Sigmoid colon (tissue), 7 donors: ENCODE measurements around the gene PET100. TPM values are rescaled to one million over a fixed set of nuclear protein-coding genes. Genes with fewer than 3 reads are reported as not detected.

Experiments
- DNase-seq: peaks from one replicate; pipeline ENCODE4 v3.0.0-alpha.2; 2019
- H3K27ac ChIP-seq, 4 donors: fragments of 200-600 bp; sonication (generic); one replicate each; pipeline ENCODE4 v1.5.1; 2016 to 2019; ENCODE audit warnings: mild to moderate bottlenecking in 1 of 4
- H3K27me3 ChIP-seq, 3 donors: fragments of 200-600 bp; sonication (generic); one replicate each; pipeline ENCODE4 v1.5.1; 2019; ENCODE audit warnings: mild to moderate bottlenecking in 1 of 3
- H3K36me3 ChIP-seq, 4 donors: fragments of 200-600 bp; sonication (generic); one replicate each; pipeline ENCODE4 v1.5.1; 2016 to 2019
- H3K4me1 ChIP-seq, 4 donors: fragments of 200-600 bp; sonication (generic); one replicate each; pipeline ENCODE4 v1.5.1; 2017 to 2019
- H3K4me3 ChIP-seq, 4 donors: fragments of 200-600 bp; sonication (generic); one replicate each; pipeline ENCODE4 v1.5.1; 2017 to 2019; ENCODE audit warnings: mild to moderate bottlenecking in 2 of 4, moderate library complexity in 1 of 4
- H3K9me3 ChIP-seq, 4 donors: fragments of 200-600 bp in 3 of 4; sonication (generic) in 3 of 4; one replicate each; pipeline versions ENCODE4 v1.5.1 to v1.6.1; 2013 to 2019
- CTCF ChIP-seq, 4 experiments: fragments of 450-650 bp in 3 of 4; fragments of 200-600 bp in 1 of 4; IDR thresholded peaks; one replicate each; pipeline ENCODE4 v1.5.1; 2016 to 2019; ENCODE audit warnings: antibody characterized with exemption in 4 of 4, mild to moderate bottlenecking in 3 of 4, moderate library complexity in 2 of 4
- EP300 ChIP-seq, 4 donors: sonication (generic); formaldehyde crosslinking; IDR thresholded peaks; one replicate each; pipeline ENCODE4 v1.6.1; 2017; ENCODE audit warnings: antibody characterized with exemption in 4 of 4
- POLR2A ChIP-seq, 2 donors: fragments of 450-650 bp; IDR thresholded peaks; one replicate each; pipeline ENCODE4 v1.6.1; 2016; ENCODE audit warnings: antibody characterized with exemption in 2 of 2, mild to moderate bottlenecking in 2 of 2, moderate library complexity in 2 of 2
- POLR2AphosphoS5 ChIP-seq, 4 donors: sonication (generic); formaldehyde crosslinking; IDR thresholded peaks; one replicate each; pipeline ENCODE4 v1.6.1; 2017; ENCODE audit warnings: antibody characterized with exemption in 4 of 4
- WGBS, 2 donors: extraction: QIAGEN DNeasy Blood & Tissue Kit; methylation state at CpG; one replicate each; pipeline ENCODE4 v1.1.7; 2013; 5-methylcytosine and 5-hydroxymethylcytosine counted together
- intact Hi-C: fragments of 100-400 bp; cut with DNase I; formaldehyde crosslinking; loops from one replicate; pipeline ENCODE4 v1.15.1; 2023
- polyA plus RNA-seq, 3 donors: library from polyadenylated mRNA; stranded (reverse); fragments of 200-250 nt; gene quantifications; one replicate each; pipeline ENCODE4 v1.2.3, GENCODE V29; 2013
- total RNA-seq, 4 donors: library from RNA; depleted of rRNA; stranded (reverse); fragments of >200 nt; gene quantifications; one replicate each; pipeline ENCODE4 v1.1.0, GENCODE V29; 2016
- donor health status: healthy with polysubstance abuse.
- donor health status: Bipolar disorder and iron deficiency.
- donor health status: healthy.

Gene PET100
- total and polyA plus RNA-seq, 7 donors: 10.8 to 70.9 (median 37.1) TPM

- no peaks in the 10 kb centered on the region for H3K9me3 ChIP-seq
- DNase-seq: no peak
- TF ChIP-seq EP300 (IDR thresholded peaks at IDR 0.05) (no peak), POLR2AphosphoS5 (IDR thresholded peaks at IDR 0.05) (no peak), CTCF (IDR thresholded peaks at IDR 0.05) (no peak), POLR2A (IDR thresholded peaks at IDR 0.05) (no peak)
- peaks cover 0 to 43% (median 18%) of the 10 kb centered on the region in 3 donors for H3K27me3 ChIP-seq
- no peak overlapping the region for H3K27ac ChIP-seq
- no peaks in the 10 kb centered on the region for H3K4me1 ChIP-seq
- H3K36me3 ChIP-seq: no peaks in the 10 kb centered on the region
- 91% methylated on average over 17 of the region's 17 CpGs for WGBS, 2 donors
- no peak overlapping the region for H3K4me3 ChIP-seq
- intact Hi-C loops: no loop called here
These were observed 23.3 kb upstream of the PET100 start for GRCh38 chr19:7606289-7606688.

GRCh38 chr19:7607212-7607873 is 22.2 kb upstream of the PET100 start:
- Histone ChIP-seq H3K4me3 (no peak overlapping the region), H3K27me3 (peaks cover 0 to 32% (median 18%) of the 10 kb centered on the region in 3 donors), H3K9me3 (no peaks in the 10 kb centered on the region), H3K27ac (no peak overlapping the region), H3K36me3 (no peaks in the 10 kb centered on the region), H3K4me1 (no peaks in the 10 kb centered on the region)
- intact Hi-C loops: no loop called here
- DNase-seq: no peak
- no peak for TF ChIP-seq EP300 (IDR thresholded peaks at IDR 0.05)
- no peak for TF ChIP-seq CTCF (IDR thresholded peaks at IDR 0.05)
- TF ChIP-seq POLR2AphosphoS5 (IDR thresholded peaks at IDR 0.05): no peak
- no peak for TF ChIP-seq POLR2A (IDR thresholded peaks at IDR 0.05)
- whole genome bisulfite sequencing, 2 donors: 75 to 88% methylated on average over 10 of the region's 10 CpGs

- H3K27me3 ChIP-seq: peaks cover 0 to 26% (median 18%) of the 10 kb centered on the region in 3 donors
- no peaks in the 10 kb centered on the region for H3K36me3 ChIP-seq
- intact Hi-C loops: no loop called here
- H3K4me1 ChIP-seq: no peaks in the 10 kb centered on the region
- H3K27ac ChIP-seq: no peak overlapping the region
- no peaks in the 10 kb centered on the region for H3K9me3 ChIP-seq
- no peak overlapping the region for H3K4me3 ChIP-seq
- TF ChIP-seq EP300 (IDR thresholded peaks at IDR 0.05) (no peak), CTCF (IDR thresholded peaks at IDR 0.05) (no peak), POLR2A (IDR thresholded peaks at IDR 0.05) (no peak), POLR2AphosphoS5 (IDR thresholded peaks at IDR 0.05) (no peak)
- WGBS, 2 donors: 92 to 95% methylated on average over 25 of the region's 25 CpGs
- no peak for DNase-seq
These were observed 21.6 kb upstream of the PET100 start for GRCh38 chr19:7607874-7608560.

- no peaks in the 10 kb centered on the region for H3K36me3 ChIP-seq
- H3K27me3 ChIP-seq: peaks cover 0 to 4% (median 3%) of the 10 kb centered on the region in 3 donors
- no peaks in the 10 kb centered on the region for H3K9me3 ChIP-seq
- WGBS, 2 donors: 86 to 92% methylated on average over 31 of the region's 31 CpGs
- TF ChIP-seq POLR2AphosphoS5 (IDR thresholded peaks at IDR 0.05) (no peak), POLR2A (IDR thresholded peaks at IDR 0.05) (no peak), CTCF (IDR thresholded peaks at IDR 0.05) (no peak), EP300 (IDR thresholded peaks at IDR 0.05) (no peak)
- H3K27ac ChIP-seq: no peak overlapping the region
- H3K4me3 ChIP-seq: no peak overlapping the region
- intact Hi-C loops: no loop called here
- no peak for DNase-seq
- H3K4me1 ChIP-seq: no peaks in the 10 kb centered on the region
These were observed 18.9 kb upstream of the PET100 start for GRCh38 chr19:7610491-7611240.
